ENCODE data around the gene IL19.
A peak's percentile ranks its signal among the peaks of the same experiment; 100 is the strongest.

The IL19 gene

GRCh38 chr1:206847337-206847834, 76.8 kb downstream of the IL19 start:
- Histone ChIP-seq H3K4me3 (ENCODE audit: low read depth, low read length) (no peak overlapping the region), H2BK120ac (ENCODE audit: insufficient read depth, low read length, poor library complexity) (no peak overlapping the region), H3K23ac (ENCODE audit: low read length) (no peak overlapping the region), H3K36me3 (ENCODE audit: control insufficient read depth in 1 of 2, insufficient read depth in 2 of 2, low read length in 2 of 2) (no peaks in the 10 kb centered on the region), H3K79me2 (ENCODE audit: control insufficient read depth, insufficient read depth, low read length, poor library complexity) (no peaks in the 10 kb centered on the region), H2AFZ (ENCODE audit: insufficient read depth, low read length, poor library complexity) (no peak overlapping the region), H2BK5ac (ENCODE audit: low read depth, low read length, poor library complexity) (no peak overlapping the region), H3K27ac (ENCODE audit: low read depth, low read length) (no peak overlapping the region), H2AK5ac (ENCODE audit: low read length) (no peak overlapping the region), H3K4me1 (ENCODE audit: control insufficient read depth in 1 of 2, insufficient read depth in 2 of 2, low read length in 2 of 2) (no peaks in the 10 kb centered on the region), H3K27me3 (ENCODE audit: insufficient read depth, low read length) (no peaks in the 10 kb centered on the region), H3K9me3 (ENCODE audit: insufficient read depth, low read depth, low read length) (no peaks in the 10 kb centered on the region), H3K18ac (ENCODE audit: low read length) (no peak overlapping the region), H2BK12ac (ENCODE audit: low read length) (no peak overlapping the region), H4K12ac (ENCODE audit: low read depth, low read length) (no peak overlapping the region), H4K91ac (ENCODE audit: low read depth, low read length) (no peak overlapping the region), H3K9ac (ENCODE audit: low read length) (no peak overlapping the region), H3K14ac (ENCODE audit: low read length) (no peak overlapping the region), H3K79me1 (ENCODE audit: low read length) (no peaks in the 10 kb centered on the region), H3K4me2 (ENCODE audit: low read length) (no peak overlapping the region), H4K8ac (ENCODE audit: low read depth, low read length) (no peak overlapping the region), H3K4ac (ENCODE audit: low read depth, low read length) (no peak overlapping the region)
- WGBS (ENCODE audit: extremely low coverage, insufficient coverage, insufficient read length), result no CpG with 5 or more reads among the region's 3 CpGs
- DNase-seq, result no peak

- no peak overlapping the region for H3K18ac ChIP-seq (ENCODE audit: low read length)
- H2BK5ac ChIP-seq (ENCODE audit: low read depth, low read length, poor library complexity), result no peak overlapping the region
- no peak overlapping the region for H2BK12ac ChIP-seq (ENCODE audit: low read length)
- no peak overlapping the region for H3K9ac ChIP-seq (ENCODE audit: low read length)
- no peak overlapping the region for H2BK120ac ChIP-seq (ENCODE audit: insufficient read depth, low read length, poor library complexity)
- H3K14ac ChIP-seq (ENCODE audit: low read length), result no peak overlapping the region
- H3K79me2 ChIP-seq (ENCODE audit: control insufficient read depth, insufficient read depth, low read length, poor library complexity), result no peaks in the 10 kb centered on the region
- DNase-seq, result peak in 1 of 2 donors; percentile 63
- H4K8ac ChIP-seq (ENCODE audit: low read depth, low read length), result no peak overlapping the region
- no peaks in the 10 kb centered on the region for H3K36me3 ChIP-seq (ENCODE audit: control insufficient read depth in 1 of 2, insufficient read depth in 2 of 2, low read length in 2 of 2)
- no peaks in the 10 kb centered on the region for H3K79me1 ChIP-seq (ENCODE audit: low read length)
- no CpG with 5 or more reads among the region's 1 CpG for WGBS (ENCODE audit: extremely low coverage, insufficient coverage, insufficient read length)
- no peaks in the 10 kb centered on the region for H3K27me3 ChIP-seq (ENCODE audit: insufficient read depth, low read length)
- no peak overlapping the region for H4K91ac ChIP-seq (ENCODE audit: low read depth, low read length)
- H3K4me3 ChIP-seq (ENCODE audit: low read depth, low read length), result no peak overlapping the region
- no peak overlapping the region for H3K27ac ChIP-seq (ENCODE audit: low read depth, low read length)
- no peak overlapping the region for H3K4me2 ChIP-seq (ENCODE audit: low read length)
- no peak overlapping the region for H3K23ac ChIP-seq (ENCODE audit: low read length)
- no peak overlapping the region for H2AFZ ChIP-seq (ENCODE audit: insufficient read depth, low read length, poor library complexity)
- no peak overlapping the region for H2AK5ac ChIP-seq (ENCODE audit: low read length)
- H3K4ac ChIP-seq (ENCODE audit: low read depth, low read length), result no peak overlapping the region
- no peaks in the 10 kb centered on the region for H3K4me1 ChIP-seq (ENCODE audit: control insufficient read depth in 1 of 2, insufficient read depth in 2 of 2, low read length in 2 of 2)
- no peaks in the 10 kb centered on the region for H3K9me3 ChIP-seq (ENCODE audit: insufficient read depth, low read depth, low read length)
- H4K12ac ChIP-seq (ENCODE audit: low read depth, low read length), result no peak overlapping the region
These were observed 77.4 kb downstream of the IL19 start for GRCh38 chr1:206847946-206848345.

GRCh38 chr1:206850401-206850800, 79.8 kb downstream of the IL19 start:
- WGBS (ENCODE audit: extremely low coverage, insufficient coverage, insufficient read length), result no CpG with 5 or more reads among the region's 2 CpGs
- no peaks in the 10 kb centered on the region for H3K9me3 ChIP-seq (ENCODE audit: insufficient read depth, low read depth, low read length)
- H3K27me3 ChIP-seq (ENCODE audit: insufficient read depth, low read length), result no peaks in the 10 kb centered on the region
- H3K4ac ChIP-seq (ENCODE audit: low read depth, low read length), result no peak overlapping the region
- H2BK5ac ChIP-seq (ENCODE audit: low read depth, low read length, poor library complexity), result no peak overlapping the region
- H2AK5ac ChIP-seq (ENCODE audit: low read length), result no peak overlapping the region
- H4K91ac ChIP-seq (ENCODE audit: low read depth, low read length), result no peak overlapping the region
- H3K9ac ChIP-seq (ENCODE audit: low read length), result no peak overlapping the region
- H2AFZ ChIP-seq (ENCODE audit: insufficient read depth, low read length, poor library complexity), result no peak overlapping the region
- no peaks in the 10 kb centered on the region for H3K36me3 ChIP-seq (ENCODE audit: control insufficient read depth in 1 of 2, insufficient read depth in 2 of 2, low read length in 2 of 2)
- no peak for DNase-seq
- no peaks in the 10 kb centered on the region for H3K79me2 ChIP-seq (ENCODE audit: control insufficient read depth, insufficient read depth, low read length, poor library complexity)
- peaks cover 0 to 2% of the 10 kb centered on the region in 2 experiments for H3K4me1 ChIP-seq (ENCODE audit: control insufficient read depth in 1 of 2, insufficient read depth in 2 of 2, low read length in 2 of 2)
- H4K12ac ChIP-seq (ENCODE audit: low read depth, low read length), result no peak overlapping the region
- H4K8ac ChIP-seq (ENCODE audit: low read depth, low read length), result no peak overlapping the region
- H3K14ac ChIP-seq (ENCODE audit: low read length), result no peak overlapping the region
- no peaks in the 10 kb centered on the region for H3K79me1 ChIP-seq (ENCODE audit: low read length)
- no peak overlapping the region for H3K4me3 ChIP-seq (ENCODE audit: low read depth, low read length)
- no peak overlapping the region for H2BK12ac ChIP-seq (ENCODE audit: low read length)
- H3K27ac ChIP-seq (ENCODE audit: low read depth, low read length), result no peak overlapping the region
- no peak overlapping the region for H2BK120ac ChIP-seq (ENCODE audit: insufficient read depth, low read length, poor library complexity)
- no peak overlapping the region for H3K23ac ChIP-seq (ENCODE audit: low read length)
- no peak overlapping the region for H3K4me2 ChIP-seq (ENCODE audit: low read length)
- no peak overlapping the region for H3K18ac ChIP-seq (ENCODE audit: low read length)

GRCh38 chr1:206851341-206852010, 80.9 kb downstream of the IL19 start:
- no peak overlapping the region for H2AK5ac ChIP-seq (ENCODE audit: low read length)
- no peak overlapping the region for H3K4me3 ChIP-seq (ENCODE audit: low read depth, low read length)
- H4K12ac ChIP-seq (ENCODE audit: low read depth, low read length), result no peak overlapping the region
- peaks cover 0 to 2% of the 10 kb centered on the region in 2 experiments for H3K4me1 ChIP-seq (ENCODE audit: control insufficient read depth in 1 of 2, insufficient read depth in 2 of 2, low read length in 2 of 2)
- no peak overlapping the region for H3K9ac ChIP-seq (ENCODE audit: low read length)
- H2BK5ac ChIP-seq (ENCODE audit: low read depth, low read length, poor library complexity), result no peak overlapping the region
- H3K27ac ChIP-seq (ENCODE audit: low read depth, low read length), result no peak overlapping the region
- no peak for DNase-seq
- H3K23ac ChIP-seq (ENCODE audit: low read length), result no peak overlapping the region
- H2AFZ ChIP-seq (ENCODE audit: insufficient read depth, low read length, poor library complexity), result no peak overlapping the region
- H3K79me1 ChIP-seq (ENCODE audit: low read length), result no peaks in the 10 kb centered on the region
- H3K4me2 ChIP-seq (ENCODE audit: low read length), result no peak overlapping the region
- no peak overlapping the region for H4K91ac ChIP-seq (ENCODE audit: low read depth, low read length)
- WGBS (ENCODE audit: extremely low coverage, insufficient coverage, insufficient read length), result no CpG with 5 or more reads among the region's 5 CpGs
- H2BK120ac ChIP-seq (ENCODE audit: insufficient read depth, low read length, poor library complexity), result no peak overlapping the region
- no peak overlapping the region for H3K18ac ChIP-seq (ENCODE audit: low read length)
- no peak overlapping the region for H3K4ac ChIP-seq (ENCODE audit: low read depth, low read length)
- H2BK12ac ChIP-seq (ENCODE audit: low read length), result no peak overlapping the region
- H3K9me3 ChIP-seq (ENCODE audit: insufficient read depth, low read depth, low read length), result no peaks in the 10 kb centered on the region
- H3K14ac ChIP-seq (ENCODE audit: low read length), result no peak overlapping the region
- no peaks in the 10 kb centered on the region for H3K36me3 ChIP-seq (ENCODE audit: control insufficient read depth in 1 of 2, insufficient read depth in 2 of 2, low read length in 2 of 2)
- no peaks in the 10 kb centered on the region for H3K79me2 ChIP-seq (ENCODE audit: control insufficient read depth, insufficient read depth, low read length, poor library complexity)
- no peaks in the 10 kb centered on the region for H3K27me3 ChIP-seq (ENCODE audit: insufficient read depth, low read length)
- no peak overlapping the region for H4K8ac ChIP-seq (ENCODE audit: low read depth, low read length)

Data from trophoblast cell (in vitro differentiated cells and primary cell).